HCT116 (cell line): ENCODE data around the gene PLB1. TPM values are rescaled to one million over a fixed set of nuclear protein-coding genes. Genes with fewer than 3 reads are reported as not detected.

ENCODE experiments used
- ATAC-seq: fragments of 200-7000 bp; cut with Tn5 transposase; 2 replicates; pipeline ENCODE4 v1.9.1; 2020; ENCODE audit warnings: mild to moderate bottlenecking, moderate library complexity
- BruUV-seq: library from RNA; stranded (reverse); fragments of 400-500 nt; replicated peaks from 2 replicates; lab custom pipeline; 2021; lab: Mats Ljungman, UMichigan
- CTCF ChIA-PET: fragments of 300-600 bp; sonication (Branson Sonifier 250); formaldehyde crosslinking; loops from one replicate; lab custom pipeline; 2021; ENCODE audit warnings: antibody characterized with exemption; lab: Charles Lee
- POLR2A ChIA-PET: fragments of 300-600, 350-600 bp; sonication (Branson Sonifier 250); formaldehyde crosslinking; loops from one replicate; lab custom pipeline; 2021; ENCODE audit warnings: antibody characterized with exemption; lab: Charles Lee
- RAD21 ChIA-PET, 2 experiments: fragments of 300-600 bp; sonication (Branson Sonifier 250); formaldehyde crosslinking; loops; one replicate each; lab custom pipeline; 2023; ENCODE audit warnings: low total read pairs in 2 of 2; ENCODE audit not compliant: uncharacterized antibody in 2 of 2, unreplicated experiment in 2 of 2, low non-redundant PET in 1 of 2; lab: Charles Lee
- DNase-seq: peaks from one replicate; pipeline ENCODE4 v3.0.0-alpha.2; 2010; ENCODE audit warnings: low read depth, low spot score
- H2AFZ ChIP-seq: fragments of 200-600 bp; shearing (Covaris generic), sonication (generic); 2 replicates; pipeline ENCODE4 v1.6.1; 2017; ENCODE audit warnings: low read depth, mixed run types, mixed read lengths, antibody characterized with exemption, low read length; ENCODE audit not compliant: poor library complexity, severe bottlenecking
- H3K27ac ChIP-seq: 2 replicates; pipeline ENCODE4 v1.5.1; 2012; ENCODE audit warnings: low read depth, low read length
- H3K27me3 ChIP-seq: fragments of 200-600 bp; sonication (generic); 2 replicates; pipeline ENCODE4 v1.6.1; 2016; ENCODE audit warnings: mixed run types, low read length, mixed read lengths; ENCODE audit not compliant: insufficient read depth
- H3K36me3 ChIP-seq, 2 experiments: fragments of 200-500 bp in 1 of 2; fragments of 200-600 bp in 1 of 2; sonication (Bioruptor generic) in 1 of 2; sonication (generic) in 1 of 2; 2 replicates each; pipeline versions ENCODE4 v1.5.1 to v1.6.1; 2014 to 2016; ENCODE audit warnings: low read length in 2 of 2, inconsistent platforms in 1 of 2, mixed read lengths in 1 of 2, mixed run types in 1 of 2; ENCODE audit not compliant: insufficient read depth in 2 of 2, control insufficient read depth in 1 of 2
- H3K4me1 ChIP-seq, 2 experiments: fragments of 200-600 bp in 1 of 2; sonication (generic) in 1 of 2; 2 replicates each; pipeline versions ENCODE4 v1.5.1 to v1.6.1; 2012 to 2017; ENCODE audit warnings: low read length in 2 of 2, inconsistent platforms in 1 of 2, mild to moderate bottlenecking in 1 of 2, mixed read lengths in 1 of 2, mixed run types in 1 of 2, moderate library complexity in 1 of 2; ENCODE audit not compliant: insufficient read depth in 2 of 2, control insufficient read depth in 1 of 2
- H3K4me2 ChIP-seq: fragments of 200-600 bp; sonication (generic); 2 replicates; pipeline ENCODE4 v1.6.1; 2017; ENCODE audit warnings: mixed run types, low read length, mixed read lengths
- H3K4me3 ChIP-seq, 2 experiments: fragments of 200-600 bp in 1 of 2; sonication (generic) in 1 of 2; replicated peaks in 1 of 2; 2 replicates each; pipeline ENCODE4 v1.5.1; 2011 to 2016; ENCODE audit warnings: low read length in 2 of 2, control low read depth in 1 of 2, low read depth in 1 of 2, mild to moderate bottlenecking in 1 of 2, mixed read lengths in 1 of 2, mixed run types in 1 of 2
- H3K79me2 ChIP-seq: fragments of 200-600 bp; sonication (generic); 2 replicates; pipeline ENCODE4 v1.6.1; 2017; ENCODE audit warnings: mild to moderate bottlenecking, mixed run types, low read length, moderate library complexity, mixed read lengths; ENCODE audit not compliant: insufficient read depth
- H3K9ac ChIP-seq: fragments of 200-600 bp; sonication (generic); 2 replicates; pipeline ENCODE4 v1.6.1; 2016; ENCODE audit warnings: low read length, mixed read lengths
- H3K9me2 ChIP-seq: fragments of 200-600 bp; sonication (generic), shearing (Covaris generic); 2 replicates; pipeline ENCODE4 v1.6.1; 2017; ENCODE audit warnings: mixed run types, mild to moderate bottlenecking, moderate library complexity; ENCODE audit not compliant: insufficient read depth
- H3K9me3 ChIP-seq, 2 experiments: fragments of 200-500 bp in 1 of 2; fragments of 200-600 bp in 1 of 2; sonication (Bioruptor generic) in 1 of 2; sonication (generic) in 1 of 2; 2 replicates each; pipeline ENCODE4 v1.6.1; 2014 to 2017; ENCODE audit warnings: low read length in 2 of 2, mixed read lengths in 2 of 2, inconsistent platforms in 1 of 2, low read depth in 1 of 2, mild to moderate bottlenecking in 1 of 2, mixed run types in 1 of 2, moderate library complexity in 1 of 2; ENCODE audit not compliant: control insufficient read depth in 1 of 2, insufficient read depth in 1 of 2
- H4K20me1 ChIP-seq: fragments of 200-600 bp; sonication (generic), shearing (Covaris generic); 2 replicates; pipeline ENCODE4 v1.6.1; 2017; ENCODE audit warnings: mixed run types, mild to moderate bottlenecking, moderate library complexity; ENCODE audit not compliant: insufficient read depth
- CBX3 ChIP-seq: IDR thresholded peaks from 2 replicates; pipeline ENCODE4 v1.6.1; 2012; ENCODE audit warnings: low read depth
- EGR1 ChIP-seq: IDR thresholded peaks from 2 replicates; pipeline ENCODE4 v1.6.1; 2012; ENCODE audit warnings: low read depth
- ELF1 ChIP-seq: IDR thresholded peaks from 2 replicates; pipeline ENCODE4 v1.6.1; 2012; ENCODE audit warnings: low read depth, borderline replicate concordance
- EZH2 ChIP-seq: fragments of 200-600 bp; sonication (generic); IDR thresholded peaks from 2 replicates; pipeline ENCODE4 v1.6.1; 2017; ENCODE audit warnings: antibody characterized with exemption, mixed run types
- EZH2phosphoT487 ChIP-seq: fragments of 200-600 bp; IDR thresholded peaks from 2 replicates; pipeline ENCODE4 v1.6.1; 2018; ENCODE audit warnings: antibody characterized with exemption, borderline replicate concordance
- FOSL1 ChIP-seq: IDR thresholded peaks from 2 replicates; pipeline ENCODE4 v1.6.1; 2012; ENCODE audit warnings: low read depth
- POLR2A ChIP-seq: IDR thresholded peaks from 2 replicates; pipeline ENCODE4 v1.7.0; 2011; ENCODE audit warnings: borderline replicate concordance; ENCODE audit not compliant: insufficient read depth, insufficient read length; ENCODE audit errors: extremely low read depth
- RAD21 ChIP-seq: IDR thresholded peaks from 2 replicates; pipeline ENCODE4 v1.6.1; 2012; ENCODE audit warnings: low read depth, mild to moderate bottlenecking
- SIN3A ChIP-seq: IDR thresholded peaks from 2 replicates; pipeline ENCODE4 v1.6.1; 2012; ENCODE audit warnings: low read depth
- SP1 ChIP-seq: IDR thresholded peaks from 2 replicates; pipeline ENCODE4 v1.6.1; 2012; ENCODE audit warnings: low read depth
- TCF7L2 ChIP-seq: IDR thresholded peaks from 2 replicates; pipeline ENCODE4 v1.7.0; 2011; ENCODE audit warnings: borderline replicate concordance, inconsistent platforms; ENCODE audit not compliant: insufficient read depth, insufficient read length; ENCODE audit errors: extremely low read depth
- YY1 ChIP-seq: IDR thresholded peaks from 2 replicates; pipeline ENCODE4 v1.6.1; 2011; ENCODE audit warnings: low read length, low read depth, moderate library complexity, mild to moderate bottlenecking; ENCODE audit not compliant: insufficient replicate concordance; ENCODE audit errors: extremely low read depth
- ZFX ChIP-seq: fragments of 450-650 bp; IDR thresholded peaks from 2 replicates; pipeline ENCODE4 v1.6.1; 2017
- ZNF274 ChIP-seq: fragments of 200-500 bp; sonication (Bioruptor generic); IDR thresholded peaks from 2 replicates; pipeline ENCODE4 v1.6.1; 2014; ENCODE audit warnings: mild to moderate bottlenecking, low read depth, low read length, inconsistent platforms
- intact Hi-C: fragments of 100-400 bp; cut with micrococcal nuclease; formaldehyde crosslinking; loops from 2 replicates; pipeline ENCODE4 v1.10.0; 2022
- total RNA-seq: library from RNA; stranded (reverse); gene quantifications from one replicate; pipeline ENCODE4 v1.2.1, GENCODE V29; 2021; ENCODE audit not compliant: unreplicated experiment
- TF ChIP-seq, protein P1 (sequence below): IDR thresholded peaks from 2 replicates; pipeline ENCODE4 v1.6.1; 2011; ENCODE audit warnings: mild to moderate bottlenecking, low read length, moderate library complexity; ENCODE audit not compliant: insufficient replicate concordance; ENCODE audit errors: extremely low read depth
- TF ChIP-seq, protein P2 (sequence below): IDR thresholded peaks from 2 replicates; pipeline ENCODE4 v1.6.1; 2012; ENCODE audit warnings: low read depth
- TF ChIP-seq, protein P3 (sequence below), 3 experiments: fragments of 200-600 bp in 1 of 3; sonication (generic) in 1 of 3; IDR thresholded peaks in 2 of 3; conservative IDR thresholded peaks in 1 of 3; 2 replicates each; pipeline ENCODE4 v1.5.1; 2012 to 2017; ENCODE audit warnings: low read depth in 2 of 3, low read length in 2 of 3, antibody characterized with exemption in 1 of 3, borderline replicate concordance in 1 of 3, control low read depth in 1 of 3, mild to moderate bottlenecking in 1 of 3, mixed read lengths in 1 of 3, mixed run types in 1 of 3, moderate library complexity in 1 of 3; ENCODE audit not compliant: insufficient read depth in 1 of 3

The PLB1 gene
- total RNA-seq, 1 experiment from 2014 or later = 0.49 TPM

DNA sequence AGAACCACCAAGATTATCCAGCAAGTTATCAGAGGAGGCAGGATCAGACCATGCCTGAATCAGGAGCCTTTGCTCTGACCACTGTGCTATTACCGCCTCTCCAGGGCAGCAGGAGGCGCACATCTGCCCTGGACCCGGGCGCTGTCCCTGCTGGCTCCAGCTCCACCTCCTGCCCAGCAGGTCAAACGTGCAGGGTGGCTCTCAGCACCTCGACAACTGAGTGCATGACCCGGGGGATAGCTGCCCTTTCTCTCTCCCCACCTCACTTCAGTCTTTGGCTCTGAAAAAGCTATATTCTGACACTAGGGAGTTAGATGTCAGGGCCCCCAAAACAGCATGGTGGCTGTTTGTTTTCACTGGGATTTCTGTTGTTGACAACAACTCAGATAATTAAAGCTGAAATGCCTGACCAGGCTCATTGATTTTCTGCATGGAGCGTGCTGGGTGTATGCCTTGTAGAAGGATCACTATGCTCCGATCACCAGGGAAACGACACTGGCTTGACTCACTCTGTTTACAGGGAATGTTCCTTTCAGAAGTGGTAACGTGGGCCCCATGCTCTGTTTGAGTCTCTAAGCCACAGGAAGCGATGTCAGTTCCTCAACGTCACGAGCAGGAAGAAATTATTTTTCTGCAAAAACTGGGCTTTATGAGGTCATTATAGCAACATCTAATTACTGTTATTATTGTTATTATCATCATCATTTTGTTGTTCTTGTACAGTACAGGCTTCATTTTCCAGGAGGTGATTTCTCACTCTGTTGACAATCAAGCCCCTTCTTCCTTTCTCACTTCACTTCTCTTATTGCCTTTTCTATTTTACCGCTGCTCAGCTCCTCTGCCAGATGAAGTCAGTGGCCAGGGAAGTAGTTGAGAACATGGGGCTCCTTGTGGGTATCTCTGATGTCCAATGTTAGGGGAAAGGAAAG, 125.6 kb downstream of the PLB1 start:
- BruUV-seq = no TSS peak
- Histone ChIP-seq H3K9me3 (no peaks in the 10 kb centered on the region), H3K9ac (peak overlapping the region; percentile 30; the same call in 1 of the 2 replicates), H3K36me3 (no peaks in the 10 kb centered on the region), H3K27ac (peak overlapping the region; percentile 6; the same call in 1 of the 2 replicates), H3K79me2 (no peaks in the 10 kb centered on the region), H3K4me1 (peaks cover 7 to 31% of the 10 kb centered on the region in 2 experiments; a peak in 3 of 4 replicates), H4K20me1 (no peaks in the 10 kb centered on the region), H3K4me2 (peak overlapping the region; percentile 67), H3K27me3 (no peaks in the 10 kb centered on the region), H3K9me2 (no peaks in the 10 kb centered on the region), H3K4me3 (peak overlapping the region in 1 of 2 experiments; percentile 14; a peak in 1 of 4 replicates), H2AFZ (peak overlapping the region; percentile 79)
- ChIA-PET POLR2A (interaction anchor here (0.9 to 1.8 kb wide), 2 partner anchors 11 to 130 kb away, joined by 3 to 6 read pairs; partner anchors contain the start of gene PPP1CB), CTCF (interaction anchor here (0.8 to 2.6 kb wide), 4 partner anchors 11 to 938 kb away, joined by 3 to 12 read pairs (median 4); partner anchors contain the start of gene PPP1CB), RAD21 (interaction anchor here (0.6 to 1.6 kb wide), 3 partner anchors 25 to 130 kb away, joined by 3 to 9 read pairs (median 3); partner anchors contain the start of gene PPP1CB (in 1 of the 2))
- intact Hi-C loops = loop anchor here (1.0 kb wide), 1 partner anchor 132 kb away; no protein-coding TSS in a partner anchor
- peak; percentile 58 for DNase-seq
- ATAC-seq = peak; percentile 97
- TF ChIP-seq, protein P1, sequence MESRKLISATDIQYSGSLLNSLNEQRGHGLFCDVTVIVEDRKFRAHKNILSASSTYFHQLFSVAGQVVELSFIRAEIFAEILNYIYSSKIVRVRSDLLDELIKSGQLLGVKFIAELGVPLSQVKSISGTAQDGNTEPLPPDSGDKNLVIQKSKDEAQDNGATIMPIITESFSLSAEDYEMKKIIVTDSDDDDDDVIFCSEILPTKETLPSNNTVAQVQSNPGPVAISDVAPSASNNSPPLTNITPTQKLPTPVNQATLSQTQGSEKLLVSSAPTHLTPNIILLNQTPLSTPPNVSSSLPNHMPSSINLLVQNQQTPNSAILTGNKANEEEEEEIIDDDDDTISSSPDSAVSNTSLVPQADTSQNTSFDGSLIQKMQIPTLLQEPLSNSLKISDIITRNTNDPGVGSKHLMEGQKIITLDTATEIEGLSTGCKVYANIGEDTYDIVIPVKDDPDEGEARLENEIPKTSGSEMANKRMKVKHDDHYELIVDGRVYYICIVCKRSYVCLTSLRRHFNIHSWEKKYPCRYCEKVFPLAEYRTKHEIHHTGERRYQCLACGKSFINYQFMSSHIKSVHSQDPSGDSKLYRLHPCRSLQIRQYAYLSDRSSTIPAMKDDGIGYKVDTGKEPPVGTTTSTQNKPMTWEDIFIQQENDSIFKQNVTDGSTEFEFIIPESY = no peak
- no peak for TF ChIP-seq ZNF274
- no peak for TF ChIP-seq ZFX
- peak; percentile 75 for TF ChIP-seq CBX3
- peak; percentile 40 for TF ChIP-seq SP1
- TF ChIP-seq EGR1 = no peak
- peak; percentile 18 for TF ChIP-seq YY1
- TF ChIP-seq EZH2phosphoT487 = no peak
- peak; percentile 22 for TF ChIP-seq TCF7L2
- TF ChIP-seq, protein P2, sequence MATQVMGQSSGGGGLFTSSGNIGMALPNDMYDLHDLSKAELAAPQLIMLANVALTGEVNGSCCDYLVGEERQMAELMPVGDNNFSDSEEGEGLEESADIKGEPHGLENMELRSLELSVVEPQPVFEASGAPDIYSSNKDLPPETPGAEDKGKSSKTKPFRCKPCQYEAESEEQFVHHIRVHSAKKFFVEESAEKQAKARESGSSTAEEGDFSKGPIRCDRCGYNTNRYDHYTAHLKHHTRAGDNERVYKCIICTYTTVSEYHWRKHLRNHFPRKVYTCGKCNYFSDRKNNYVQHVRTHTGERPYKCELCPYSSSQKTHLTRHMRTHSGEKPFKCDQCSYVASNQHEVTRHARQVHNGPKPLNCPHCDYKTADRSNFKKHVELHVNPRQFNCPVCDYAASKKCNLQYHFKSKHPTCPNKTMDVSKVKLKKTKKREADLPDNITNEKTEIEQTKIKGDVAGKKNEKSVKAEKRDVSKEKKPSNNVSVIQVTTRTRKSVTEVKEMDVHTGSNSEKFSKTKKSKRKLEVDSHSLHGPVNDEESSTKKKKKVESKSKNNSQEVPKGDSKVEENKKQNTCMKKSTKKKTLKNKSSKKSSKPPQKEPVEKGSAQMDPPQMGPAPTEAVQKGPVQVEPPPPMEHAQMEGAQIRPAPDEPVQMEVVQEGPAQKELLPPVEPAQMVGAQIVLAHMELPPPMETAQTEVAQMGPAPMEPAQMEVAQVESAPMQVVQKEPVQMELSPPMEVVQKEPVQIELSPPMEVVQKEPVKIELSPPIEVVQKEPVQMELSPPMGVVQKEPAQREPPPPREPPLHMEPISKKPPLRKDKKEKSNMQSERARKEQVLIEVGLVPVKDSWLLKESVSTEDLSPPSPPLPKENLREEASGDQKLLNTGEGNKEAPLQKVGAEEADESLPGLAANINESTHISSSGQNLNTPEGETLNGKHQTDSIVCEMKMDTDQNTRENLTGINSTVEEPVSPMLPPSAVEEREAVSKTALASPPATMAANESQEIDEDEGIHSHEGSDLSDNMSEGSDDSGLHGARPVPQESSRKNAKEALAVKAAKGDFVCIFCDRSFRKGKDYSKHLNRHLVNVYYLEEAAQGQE = no peak
- peak; percentile 60; the same call in 1 of the 2 replicates for TF ChIP-seq SIN3A
- TF ChIP-seq EZH2 = no peak
- TF ChIP-seq RAD21 = peak; percentile 89
- no peak for TF ChIP-seq POLR2A
- TF ChIP-seq FOSL1 = peak; percentile 32; the same call in 1 of the 2 replicates
- TF ChIP-seq, protein P3, sequence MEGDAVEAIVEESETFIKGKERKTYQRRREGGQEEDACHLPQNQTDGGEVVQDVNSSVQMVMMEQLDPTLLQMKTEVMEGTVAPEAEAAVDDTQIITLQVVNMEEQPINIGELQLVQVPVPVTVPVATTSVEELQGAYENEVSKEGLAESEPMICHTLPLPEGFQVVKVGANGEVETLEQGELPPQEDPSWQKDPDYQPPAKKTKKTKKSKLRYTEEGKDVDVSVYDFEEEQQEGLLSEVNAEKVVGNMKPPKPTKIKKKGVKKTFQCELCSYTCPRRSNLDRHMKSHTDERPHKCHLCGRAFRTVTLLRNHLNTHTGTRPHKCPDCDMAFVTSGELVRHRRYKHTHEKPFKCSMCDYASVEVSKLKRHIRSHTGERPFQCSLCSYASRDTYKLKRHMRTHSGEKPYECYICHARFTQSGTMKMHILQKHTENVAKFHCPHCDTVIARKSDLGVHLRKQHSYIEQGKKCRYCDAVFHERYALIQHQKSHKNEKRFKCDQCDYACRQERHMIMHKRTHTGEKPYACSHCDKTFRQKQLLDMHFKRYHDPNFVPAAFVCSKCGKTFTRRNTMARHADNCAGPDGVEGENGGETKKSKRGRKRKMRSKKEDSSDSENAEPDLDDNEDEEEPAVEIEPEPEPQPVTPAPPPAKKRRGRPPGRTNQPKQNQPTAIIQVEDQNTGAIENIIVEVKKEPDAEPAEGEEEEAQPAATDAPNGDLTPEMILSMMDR (IDR thresholded peaks at IDR 0.05 in 2 of 3, conservative IDR thresholded peaks at IDR 0.05 in 1 of 3; ENCODE audit: borderline replicate concordance in 1 of 3, insufficient read depth in 1 of 3, low read depth in 2 of 3, low read length in 2 of 3) = peak; percentile 66 to 94 (median 79)
- TF ChIP-seq ELF1 = no peak
